HG03025 (cell line): ENCODE measurements around the gene ZFP36L2.

Source experiments
- ATAC-seq: cut with Tn5 transposase; IDR thresholded peaks from one replicate; pipeline ENCODE4 v1.9.1; 2021; ENCODE audit warnings: mild to moderate bottlenecking, moderate library complexity; ENCODE audit not compliant: unreplicated experiment, low FRiP score

The ZFP36L2 gene

GRCh38 chr2:43250015-43250414, 23.6 kb upstream of the ZFP36L2 start:
- no peak for ATAC-seq

- ATAC-seq: no peak
Observed at GRCh38 chr2:43248621-43249020, 22.2 kb upstream of the ZFP36L2 start.

DNA sequence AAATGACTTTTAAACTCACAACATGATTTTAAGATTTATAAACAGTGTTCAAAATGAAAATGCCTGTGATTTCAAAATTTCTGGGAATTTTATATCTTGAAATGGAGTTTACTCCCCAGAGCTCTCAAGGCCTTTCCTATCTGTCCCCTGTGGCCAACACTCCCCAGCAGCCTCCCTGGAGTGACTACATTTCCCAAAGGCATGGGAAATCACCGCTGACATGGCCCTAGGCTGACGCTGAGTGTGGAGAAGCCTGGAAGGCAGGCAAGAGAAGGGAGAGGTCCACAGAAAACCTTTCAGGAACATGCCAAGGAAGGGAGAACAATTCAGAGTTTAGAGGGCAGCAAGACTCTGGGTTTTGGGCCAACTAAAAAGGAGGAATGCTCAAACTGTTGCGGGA, 20.2 kb upstream of the ZFP36L2 start:
- no peak for ATAC-seq

GRCh38 chr2:43241558-43241957, 15.2 kb upstream of the ZFP36L2 start:
- ATAC-seq: no peak

DNA sequence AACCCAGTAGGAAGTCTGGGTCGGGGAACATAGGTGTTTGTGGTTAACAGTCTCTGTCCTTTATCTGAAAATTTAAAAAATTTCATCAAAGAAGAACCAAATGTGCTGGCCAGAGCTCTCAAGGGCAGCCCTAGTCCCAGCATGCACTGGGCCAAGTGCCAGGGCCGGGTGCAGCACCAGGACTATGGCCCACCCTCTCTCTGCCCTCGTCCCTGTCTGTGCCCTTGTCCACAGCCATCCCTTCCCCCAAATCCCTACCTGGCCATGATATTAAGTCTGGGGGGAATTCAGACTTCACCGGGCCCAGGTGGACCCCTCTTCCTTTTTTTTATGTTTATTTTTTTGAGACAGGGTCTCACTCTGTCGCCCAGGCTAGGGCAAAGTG, 14.4 kb upstream of the ZFP36L2 start:
- no peak for ATAC-seq

GRCh38 chr2:43239981-43240765, 13.8 kb upstream of the ZFP36L2 start:
- ATAC-seq: no peak

DNA sequence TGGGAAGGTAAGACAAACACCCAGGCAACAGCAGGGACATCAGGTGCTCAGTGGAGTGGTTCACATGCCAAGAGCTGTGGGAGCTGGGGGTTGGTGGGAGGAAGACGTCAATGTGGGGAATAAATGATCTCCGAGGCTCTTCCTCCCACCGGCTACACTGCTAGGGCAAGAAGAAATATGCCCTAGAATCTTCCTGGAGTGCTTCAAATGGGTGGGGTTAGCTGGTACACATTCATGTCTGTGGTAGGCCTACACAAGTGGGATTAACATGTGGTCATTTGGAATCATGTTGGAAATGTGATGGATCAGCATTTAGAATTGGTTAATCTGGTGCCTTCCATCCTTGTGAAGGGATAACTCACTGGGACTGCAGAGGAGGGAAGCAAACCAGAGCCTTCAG, 12.4 kb upstream of the ZFP36L2 start:
- no peak for ATAC-seq

DNA sequence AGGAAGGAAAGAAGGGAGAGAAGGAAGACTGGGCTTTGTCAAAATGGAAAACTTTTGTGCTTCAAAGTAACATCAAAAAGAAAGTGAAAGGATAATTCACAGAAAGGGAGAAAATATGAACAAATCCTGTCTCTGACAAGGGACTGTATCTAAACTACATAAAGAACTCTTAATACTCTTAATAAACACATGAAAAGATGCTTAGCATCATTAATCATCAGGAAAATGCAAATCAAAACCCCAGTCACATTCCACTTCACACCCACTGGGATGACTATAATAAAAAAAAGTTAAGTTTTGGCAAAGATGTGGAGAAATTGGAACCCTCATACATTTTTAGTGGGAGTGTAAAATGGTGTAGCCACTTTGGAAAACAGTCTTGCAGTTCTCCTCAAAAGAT, 11.8 kb upstream of the ZFP36L2 start:
- no peak for ATAC-seq

DNA sequence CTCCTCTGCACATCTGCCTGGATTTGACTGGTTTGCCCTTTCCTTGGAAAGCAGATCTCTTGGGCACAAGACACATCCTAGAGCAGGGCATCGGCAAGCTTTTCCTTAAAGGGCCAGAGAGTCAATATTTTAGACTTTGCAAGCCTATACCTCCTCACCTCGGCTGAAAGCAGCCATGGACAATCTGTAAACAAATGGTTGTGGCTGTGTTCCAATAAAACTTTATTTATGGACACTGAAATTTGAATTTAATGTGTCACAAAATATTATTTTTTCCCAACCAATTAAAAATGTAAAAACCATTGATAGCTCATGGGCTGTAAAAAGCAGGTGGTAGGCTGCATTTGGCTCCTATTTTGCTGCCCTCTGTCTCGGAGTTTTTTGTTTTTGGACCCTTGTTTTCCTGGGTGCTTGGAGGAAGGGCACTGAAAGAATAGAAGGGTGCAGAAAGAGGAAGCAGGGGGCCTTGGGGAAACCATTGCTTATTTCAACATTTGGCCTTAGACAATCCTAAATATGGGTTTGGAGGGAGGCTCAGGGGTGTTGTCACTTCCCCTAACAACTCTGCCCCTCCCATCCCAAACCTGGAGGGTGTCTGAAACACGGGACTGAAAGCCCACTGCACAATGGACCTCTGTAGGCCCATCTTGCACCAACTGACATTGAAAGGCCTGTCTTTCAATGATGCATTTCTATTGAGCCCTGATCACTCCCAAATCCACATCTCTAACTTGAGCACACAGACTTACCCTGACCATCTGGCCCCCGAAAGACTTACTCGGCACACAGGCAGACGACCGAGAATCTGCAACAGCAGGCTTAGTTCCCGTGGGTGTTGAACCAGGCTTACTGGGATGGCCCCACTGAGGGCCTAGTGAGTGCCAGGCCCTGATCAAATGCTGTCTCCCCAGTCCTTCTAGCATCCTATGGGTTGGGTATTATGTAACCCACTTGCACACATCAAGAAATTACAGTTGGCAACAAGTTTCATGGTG, 7.1 kb upstream of the ZFP36L2 start:
- ATAC-seq: no peak

GRCh38 chr2:43230951-43231827, 4.8 kb upstream of the ZFP36L2 start:
- ATAC-seq: no peak

GRCh38 chr2:43230351-43230885, 4.0 kb upstream of the ZFP36L2 start:
- no peak for ATAC-seq

DNA sequence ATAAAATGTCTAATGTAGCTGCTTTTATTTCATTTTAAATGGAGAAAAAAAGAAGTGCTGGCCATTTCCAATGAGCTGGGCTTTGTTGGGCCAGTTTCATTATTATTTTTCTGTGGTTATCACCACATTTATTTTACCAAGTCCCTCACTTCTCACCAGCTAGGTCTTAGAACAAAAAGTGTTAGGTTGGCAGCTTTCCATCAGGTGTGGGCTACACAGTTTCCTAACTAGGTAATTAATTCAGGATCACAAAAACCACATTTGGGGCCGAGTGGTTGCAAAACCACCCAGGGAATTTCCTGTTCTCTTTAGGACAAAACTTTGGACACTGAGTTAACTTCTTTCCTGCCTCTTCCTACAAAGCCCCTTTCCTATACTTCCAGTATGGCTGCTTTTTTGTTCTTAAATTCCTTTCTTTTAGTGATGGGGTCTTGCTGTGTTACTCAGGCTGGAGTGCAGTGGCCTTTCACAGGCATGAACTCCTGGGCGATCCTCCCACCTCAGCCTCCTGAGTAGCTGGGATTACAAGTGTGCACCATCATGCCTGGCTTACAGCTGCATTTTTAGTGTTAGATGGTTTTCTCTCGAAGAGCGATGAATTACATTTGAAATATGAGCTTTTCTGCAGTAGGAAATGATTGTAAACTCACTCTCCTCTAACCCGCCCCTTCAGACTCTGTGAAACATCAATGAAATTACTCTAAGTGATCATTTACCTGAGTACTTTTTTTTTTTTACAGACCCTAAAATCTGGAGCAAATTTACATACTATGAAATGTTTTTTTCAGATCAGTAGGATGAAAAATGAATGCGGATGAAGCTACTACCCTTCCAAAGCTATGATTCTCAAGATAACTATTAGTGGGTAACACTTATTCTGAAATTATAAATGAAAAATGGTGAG, 2.6 kb upstream of the ZFP36L2 start:
- ATAC-seq: no peak

GRCh38 chr2:43228321-43228751, 1.9 kb upstream of the ZFP36L2 start:
- ATAC-seq: no peak

DNA sequence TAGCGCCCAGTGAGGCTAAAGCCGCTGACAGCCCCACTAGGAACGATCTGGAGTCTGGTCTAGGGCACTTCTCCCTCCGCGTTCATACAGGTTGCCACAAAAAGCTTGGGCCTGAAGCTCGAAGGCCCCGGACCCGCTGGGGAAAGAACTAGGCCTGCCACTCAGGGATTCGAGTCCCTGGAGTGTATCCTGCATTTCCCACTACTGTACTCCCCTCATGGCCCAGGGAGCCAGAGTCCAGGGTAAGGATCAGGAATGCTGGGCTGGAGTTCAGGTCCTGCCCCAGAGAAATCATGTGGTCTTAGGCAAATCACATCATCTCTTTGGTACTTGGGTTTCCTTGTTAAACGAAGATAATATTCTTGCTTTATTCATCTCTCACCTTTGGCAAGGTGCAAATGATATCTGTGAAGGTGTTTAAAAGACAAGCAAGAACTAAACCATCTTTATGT, 1.4 kb upstream of the ZFP36L2 start:
- no peak for ATAC-seq

DNA sequence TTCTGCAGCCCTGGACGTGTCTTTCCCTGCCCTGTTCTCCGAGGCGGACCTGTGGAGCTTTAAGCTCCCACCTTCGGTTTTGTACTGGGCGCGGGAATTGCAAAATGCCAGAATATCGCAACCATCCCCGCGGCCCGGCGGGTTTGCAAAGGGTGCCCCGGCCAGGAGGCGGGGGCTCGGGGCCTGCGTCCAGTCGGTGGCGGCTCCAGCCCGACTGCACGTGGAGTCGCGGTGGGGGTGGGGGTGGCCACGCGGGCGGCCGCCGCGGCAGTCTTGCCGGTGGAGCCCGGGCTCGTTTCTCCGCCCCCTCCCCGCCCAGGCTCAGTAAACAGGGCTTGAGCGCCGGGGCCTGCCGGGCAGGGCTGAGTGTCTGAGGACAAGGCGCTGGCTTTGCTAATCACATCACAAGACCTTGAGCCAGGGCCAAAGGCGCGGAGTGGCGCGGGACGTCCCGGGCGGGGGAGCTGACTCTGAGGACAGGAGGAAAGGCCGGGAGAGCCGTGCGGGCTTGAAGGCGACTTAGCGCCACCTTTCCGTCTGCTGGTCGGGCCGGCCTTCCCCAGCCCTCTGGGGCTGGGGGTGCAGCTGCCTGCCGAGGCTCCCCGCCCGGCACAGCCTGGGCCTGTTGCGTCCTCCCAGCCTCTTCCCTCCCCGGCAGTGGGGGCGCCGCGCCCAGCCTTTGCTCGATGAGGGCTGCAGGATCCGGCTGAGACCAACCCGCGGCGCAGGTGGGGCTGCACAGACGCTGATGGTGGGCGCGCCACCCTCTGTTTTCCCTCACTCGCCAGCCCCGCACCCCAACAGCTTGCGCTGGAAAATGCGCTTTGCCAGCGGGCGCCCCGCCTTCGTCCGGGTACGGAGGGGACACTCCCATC, 786 bp upstream of the ZFP36L2 start:
- peak; percentile 17 for ATAC-seq

GRCh38 chr2:43225788-43226557, 433 bp downstream of the ZFP36L2 start:
- peak; percentile 25 for ATAC-seq

GRCh38 chr2:43225093-43225787, 1.2 kb downstream of the ZFP36L2 start:
- peak; percentile 3 for ATAC-seq
